ENCODE results near the gene PALMD.

The PALMD gene

GRCh38 chr1:99645699-99646531 lies at the start of gene PALMD:
Gene PALMD, plus strand, starts transcription at chr1:99646113. Its CDS starts 205 bp downstream, at chr1:99646318.
- DNase-seq = no peak

DNA sequence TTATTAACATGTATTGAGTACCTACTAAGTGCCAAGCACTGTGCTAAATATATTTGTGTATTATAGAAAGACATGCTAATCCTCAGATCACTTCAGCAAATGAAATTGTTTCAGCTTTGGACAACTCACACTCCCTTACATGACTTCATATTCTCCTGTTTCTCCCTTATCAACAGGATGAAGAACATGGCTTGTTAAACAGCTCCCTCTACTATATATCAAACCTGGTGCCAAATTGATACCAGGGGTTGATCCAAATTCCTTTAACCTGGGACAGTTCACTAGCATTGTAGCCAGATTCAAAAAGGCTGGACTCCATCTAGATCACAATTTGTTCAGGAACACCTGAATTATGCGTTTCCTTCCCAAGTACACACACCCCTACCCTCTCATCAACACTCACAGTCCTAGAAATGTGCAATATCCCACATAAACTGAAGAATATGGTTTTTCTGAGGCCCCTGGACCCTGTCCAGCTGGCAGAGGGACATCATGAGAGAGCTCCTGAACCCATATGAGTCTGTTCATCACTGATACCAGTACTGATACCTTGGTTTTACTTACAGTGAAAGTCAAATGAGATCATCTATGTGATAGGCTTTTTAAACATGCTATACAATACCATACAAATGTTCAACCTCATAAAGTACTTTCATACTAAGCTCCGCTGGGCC lies 47.0 kb upstream of the PALMD start:
- DNase-seq = no peak

DNA sequence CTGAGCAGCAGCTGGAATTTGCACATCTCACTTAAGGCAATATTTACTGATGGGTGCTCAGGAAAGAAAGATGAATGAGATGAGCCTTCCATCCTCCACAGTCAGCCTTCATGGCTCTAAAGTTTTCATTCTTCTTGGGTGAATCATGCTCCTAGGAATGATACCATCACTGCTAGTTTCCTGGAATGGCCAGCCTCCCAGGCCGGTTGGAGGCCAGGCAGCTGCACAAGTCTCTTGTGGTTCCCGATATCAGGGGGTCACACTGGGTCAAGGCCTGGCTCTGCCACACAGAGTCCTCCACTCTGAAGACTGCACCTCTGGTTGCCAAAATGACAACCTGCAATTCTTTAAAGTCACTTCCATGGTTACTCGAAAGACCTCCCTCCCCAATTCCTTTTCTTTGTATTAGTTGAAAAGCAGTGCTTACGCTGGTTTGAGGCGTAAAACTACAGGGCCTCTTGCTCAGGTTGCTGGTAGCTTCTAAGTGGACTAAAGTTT lies 46.2 kb upstream of the PALMD start:
- no peak for DNase-seq

DNA sequence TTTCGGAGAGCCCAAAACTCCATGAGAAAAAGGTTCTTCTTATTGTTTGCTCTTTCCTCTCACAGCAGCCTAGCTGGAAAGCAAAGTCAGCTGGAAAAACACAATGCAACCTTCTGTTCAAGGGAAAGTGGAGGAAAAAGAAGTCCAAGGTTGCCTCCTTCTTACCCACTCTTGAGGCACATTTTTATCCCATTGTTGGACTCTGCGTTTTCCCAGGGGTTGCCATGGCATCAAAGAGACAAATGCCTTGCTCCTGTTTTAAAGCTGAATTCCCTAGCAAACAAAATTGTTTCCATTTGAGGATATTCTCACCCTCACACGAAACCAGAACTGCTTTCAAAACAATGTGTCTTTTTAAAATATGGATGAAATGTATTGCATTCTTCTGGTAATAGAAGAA lies 45.1 kb upstream of the PALMD start:
- DNase-seq = no peak

- no peak for DNase-seq
These were observed 44.7 kb upstream of the PALMD start for GRCh38 chr1:99601208-99601607.

- DNase-seq = no peak
These were observed 44.1 kb upstream of the PALMD start for GRCh38 chr1:99601709-99602403.

GRCh38 chr1:99602404-99602969 lies 43.4 kb upstream of the PALMD start:
- no peak for DNase-seq

DNA sequence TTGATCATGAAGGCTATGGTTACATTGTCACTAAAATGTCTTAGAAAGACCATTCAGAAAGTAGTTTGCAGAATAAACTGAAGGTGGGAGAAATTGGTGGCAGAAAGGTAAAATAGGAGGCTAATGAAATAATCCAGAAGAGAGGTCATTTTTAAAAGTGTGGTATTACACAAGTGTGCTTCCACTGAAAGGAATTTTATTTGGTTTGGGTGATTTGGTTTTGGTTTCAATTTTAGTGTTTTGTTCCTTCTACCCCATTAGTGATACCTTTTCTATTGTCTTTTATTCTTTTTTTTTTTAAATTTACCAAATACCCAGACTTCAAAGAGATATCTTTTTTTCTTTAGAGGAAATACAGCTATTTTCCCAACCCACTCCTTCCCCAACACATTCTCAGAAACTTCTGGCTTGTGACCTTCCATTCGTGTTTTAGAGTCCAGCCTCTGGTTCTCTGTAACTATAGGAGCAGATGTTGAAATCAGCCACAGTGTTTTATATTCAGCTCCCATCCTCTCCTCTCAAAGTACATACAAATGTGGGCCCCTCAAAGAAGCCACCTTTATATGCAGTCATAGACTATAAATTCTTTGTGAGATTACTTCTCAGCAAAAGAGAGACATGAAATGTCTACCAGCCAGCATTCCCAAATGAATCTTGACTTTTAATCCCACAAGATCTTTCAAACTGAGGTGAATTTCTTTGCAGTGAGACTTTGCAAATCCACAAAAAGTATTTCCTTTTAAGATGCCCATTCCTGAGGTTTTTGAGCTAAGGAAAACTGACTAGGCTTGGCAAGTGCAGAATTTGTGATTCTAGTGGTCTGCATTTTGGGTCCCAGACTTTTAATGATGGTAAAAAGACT lies 42.0 kb upstream of the PALMD start:
- DNase-seq = no peak

DNA sequence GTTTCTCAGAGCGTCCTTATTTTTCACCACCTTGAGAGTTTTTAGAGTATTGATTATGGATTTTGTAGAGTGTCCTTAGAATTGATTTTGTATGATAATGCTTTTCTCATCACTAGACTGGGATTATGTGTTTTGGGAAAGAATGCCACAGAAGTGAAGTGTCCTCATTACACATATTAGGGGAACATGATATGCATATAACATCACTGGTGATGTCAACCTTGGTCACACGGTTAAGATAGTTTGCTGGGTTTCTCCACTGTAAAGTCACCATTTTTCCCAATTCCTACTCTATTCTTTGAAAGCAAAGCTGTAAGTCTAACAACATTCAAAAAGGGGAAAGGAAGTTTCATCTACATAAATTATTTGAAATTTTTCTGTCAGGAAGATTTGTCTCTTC lies 39.6 kb upstream of the PALMD start:
- no peak for DNase-seq

GRCh38 chr1:99607590-99607989 lies 38.3 kb upstream of the PALMD start:
- DNase-seq = no peak

DNA sequence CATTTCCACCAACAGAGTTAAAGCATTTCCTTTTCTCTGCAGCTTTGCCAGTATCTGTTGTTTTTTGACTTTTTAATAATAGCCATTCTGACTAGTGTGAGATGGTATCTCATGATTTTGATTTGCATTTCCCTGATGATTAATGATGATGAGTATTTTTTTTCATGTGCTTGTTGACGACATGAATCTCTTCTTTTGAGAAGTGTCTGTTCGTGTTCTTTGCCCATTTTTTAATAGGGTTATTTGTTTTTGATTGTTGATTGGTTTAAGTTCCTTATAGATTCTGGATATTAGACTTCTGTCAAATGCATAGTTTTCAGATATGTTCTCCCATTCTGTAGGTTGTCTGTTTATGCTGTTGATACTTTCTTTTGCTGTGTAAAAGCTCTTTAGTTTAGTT lies 37.9 kb upstream of the PALMD start:
- DNase-seq = no peak

- DNase-seq = no peak
These were observed 32.2 kb upstream of the PALMD start for GRCh38 chr1:99613716-99614115.

GRCh38 chr1:99614728-99615127 lies 31.2 kb upstream of the PALMD start:
- no peak for DNase-seq

- no peak for DNase-seq
These were observed 26.3 kb upstream of the PALMD start for GRCh38 chr1:99619583-99619982.

DNA sequence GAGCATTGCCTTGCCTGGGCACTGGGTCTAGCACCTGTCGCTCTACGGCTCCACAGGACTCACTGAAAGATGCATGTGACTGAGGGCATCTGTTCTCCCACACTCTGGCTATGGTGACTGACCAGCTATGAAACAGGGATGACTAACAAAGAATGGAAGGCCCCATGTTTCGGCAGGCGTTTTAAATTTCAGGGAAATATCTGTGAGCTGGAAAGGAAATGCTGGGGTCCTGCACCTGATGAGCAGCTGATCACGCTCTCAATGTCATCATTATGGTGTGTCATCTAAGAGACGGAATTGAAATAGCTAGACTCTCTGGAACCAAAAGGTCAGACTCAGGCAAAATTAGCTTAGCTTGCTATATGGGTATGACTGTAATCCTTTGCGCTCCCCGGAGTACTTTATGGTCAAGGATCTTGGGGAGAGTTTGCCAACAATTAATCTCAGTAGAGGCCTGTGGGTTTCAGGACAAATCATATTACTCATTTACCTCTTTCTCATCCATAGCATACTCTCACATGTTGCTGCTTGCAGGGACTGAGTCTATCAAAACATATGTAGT lies 24.5 kb upstream of the PALMD start:
- DNase-seq = no peak

DNA sequence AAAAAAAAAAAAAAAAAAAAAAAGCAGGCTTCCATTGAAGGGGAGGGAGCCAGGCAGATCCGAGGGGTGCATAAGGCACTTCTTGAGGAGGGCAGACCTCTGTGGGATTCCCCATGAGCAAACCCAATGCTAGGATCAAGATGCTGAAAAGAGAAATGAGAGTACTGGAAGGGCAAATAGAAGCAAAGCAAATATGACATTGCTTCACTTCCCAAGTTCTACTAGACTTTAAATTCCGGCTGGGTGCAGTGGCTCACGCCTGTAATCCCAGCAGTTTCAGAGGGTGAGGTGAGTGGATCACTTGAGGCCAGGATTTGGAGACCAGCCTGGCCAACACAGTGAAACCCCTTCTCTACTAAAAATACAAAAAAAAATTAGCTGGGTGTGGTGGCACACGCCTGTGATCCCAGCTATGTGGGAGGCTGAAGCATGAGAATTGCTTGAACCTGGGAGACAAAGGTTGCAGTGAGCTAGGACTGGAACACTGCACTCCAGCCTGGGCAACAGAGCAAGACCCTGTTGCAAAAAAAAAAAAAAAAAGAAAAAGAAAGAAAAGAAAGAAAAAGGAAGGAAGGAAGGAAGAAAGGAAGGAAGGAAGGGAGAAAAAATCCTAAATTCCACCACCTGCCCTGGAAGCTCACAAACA lies 23.1 kb upstream of the PALMD start:
- DNase-seq = no peak

DNA sequence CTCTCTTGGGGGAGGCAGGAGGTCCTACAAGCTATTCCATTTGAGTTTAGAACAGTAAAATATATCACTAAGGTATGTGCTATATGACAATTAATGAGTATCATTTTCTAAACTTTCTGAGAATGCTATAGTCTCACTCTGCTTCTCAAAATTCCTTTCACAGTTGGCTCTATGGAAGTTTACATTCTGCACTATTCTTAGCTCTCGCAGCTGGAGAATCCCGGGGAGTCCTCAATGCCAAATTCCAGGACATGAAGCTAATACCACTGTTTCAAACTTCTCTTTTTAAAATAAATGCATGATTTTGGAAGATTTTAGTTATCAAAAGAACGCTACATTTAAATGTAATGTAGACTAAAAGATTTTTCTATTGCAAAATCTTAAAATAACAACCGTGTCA lies 22.4 kb upstream of the PALMD start:
- no peak for DNase-seq

DNA sequence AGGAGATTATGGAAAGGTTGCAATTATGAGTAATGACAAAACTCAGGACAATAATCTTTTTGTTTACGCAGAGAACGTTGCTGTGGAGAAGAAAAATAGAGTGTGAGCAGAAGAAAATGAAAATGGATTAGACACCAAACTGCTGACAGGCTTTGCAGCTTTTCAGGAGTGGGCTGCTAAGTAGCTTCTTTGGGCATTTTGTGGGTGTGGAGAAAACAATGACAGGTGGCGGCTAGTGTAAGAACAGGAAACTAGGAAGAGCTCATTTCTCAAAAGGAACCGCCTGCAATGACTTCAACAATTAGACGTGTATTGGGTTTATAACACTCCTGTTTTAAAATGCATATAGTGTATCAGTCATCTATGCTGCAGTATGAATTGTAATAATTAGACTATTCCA lies 18.3 kb upstream of the PALMD start:
- DNase-seq = no peak

GRCh38 chr1:99629164-99629563 lies 16.7 kb upstream of the PALMD start:
- no peak for DNase-seq

DNA sequence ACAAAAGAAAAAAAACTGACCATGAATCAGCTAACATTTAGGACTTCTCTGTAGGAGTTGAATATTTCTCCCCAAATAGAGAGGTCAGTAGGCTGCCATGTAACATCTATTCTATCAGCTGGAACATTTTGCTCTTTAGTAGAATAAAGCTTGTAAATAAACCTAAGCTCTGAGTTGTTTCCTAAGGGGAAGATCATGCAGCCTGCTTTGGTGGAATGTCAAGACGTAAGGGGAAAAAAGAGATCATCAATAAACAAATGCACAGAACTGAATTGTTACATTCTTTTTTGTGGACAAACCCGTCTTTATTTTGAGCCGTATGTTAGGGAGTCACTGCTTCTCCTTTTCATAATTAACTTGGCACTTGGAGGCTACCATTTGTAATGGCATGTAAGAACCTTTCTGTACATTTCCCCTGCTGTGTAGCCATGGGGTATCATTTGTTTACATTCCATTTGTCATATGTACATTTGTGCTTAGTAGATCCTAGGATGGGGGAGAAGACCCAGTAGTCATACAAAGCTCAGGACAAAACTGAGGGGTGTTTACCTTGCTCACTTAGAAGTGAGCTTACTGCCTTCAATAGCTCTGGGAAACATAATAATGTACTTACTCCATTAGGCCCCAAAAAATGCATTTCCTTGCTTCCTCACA lies 10.8 kb upstream of the PALMD start:
- DNase-seq = no peak

DNA sequence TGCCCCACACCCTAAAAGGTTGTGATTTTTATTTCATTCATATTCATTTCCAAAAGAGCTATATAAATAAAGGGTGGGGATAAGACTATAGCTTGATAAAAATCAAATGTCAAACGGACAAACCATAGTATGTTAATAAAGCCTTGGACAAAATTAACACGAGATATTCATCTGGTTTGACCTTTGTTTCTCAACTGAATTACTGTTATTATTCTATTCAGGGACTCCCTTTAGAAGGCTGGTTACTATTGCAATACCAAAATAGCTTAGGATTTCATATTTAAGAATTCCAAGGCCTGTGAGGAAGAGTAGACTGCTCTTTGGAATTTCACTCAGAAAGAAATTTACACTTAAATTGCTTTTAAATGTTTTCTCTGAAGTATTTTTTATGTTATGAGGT lies 10.2 kb upstream of the PALMD start:
- no peak for DNase-seq
